ENCODE measurements around the gene PCSK7.

The PCSK7 gene

DNA sequence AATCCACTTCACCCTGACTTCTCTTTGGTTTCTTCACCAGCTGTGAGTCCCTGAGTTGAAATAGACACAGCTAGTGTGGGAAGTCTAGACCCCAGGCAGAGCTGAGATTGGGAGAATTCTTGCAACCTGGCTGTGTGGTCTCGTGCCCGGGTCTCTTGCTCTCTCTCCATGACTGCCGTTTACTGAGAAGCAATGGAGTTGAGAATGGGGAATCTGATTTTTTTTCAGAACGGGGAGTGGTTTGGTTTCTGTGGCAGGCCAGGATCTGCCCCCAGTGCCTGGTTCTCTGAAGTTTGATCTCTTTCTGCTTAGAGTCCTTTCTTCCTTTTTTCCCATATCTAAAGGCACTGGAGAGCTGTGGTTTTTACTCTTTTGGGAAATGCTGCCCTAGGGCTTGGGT lies 51.9 kb downstream of the PCSK7 start:
- Histone ChIP-seq H2AFZ (ENCODE audit: low read depth, low read length) (peak overlapping the region; percentile 94; the same call in 1 of the 2 replicates), H3K9ac (ENCODE audit: low read depth, low read length) (peak overlapping the region; percentile 60), H4K20me1 (ENCODE audit: insufficient read depth, low read length) (peaks cover 7% of the 10 kb centered on the region; the same call in 1 of the 2 replicates), H3K79me2 (ENCODE audit: insufficient read depth, low read length) (no peaks in the 10 kb centered on the region), H3K4me2 (ENCODE audit: insufficient read depth, low read length) (peak overlapping the region; percentile 95), H3K27me3 (ENCODE audit: insufficient read depth, low read length, poor library complexity) (no peaks in the 10 kb centered on the region), H3K36me3 (ENCODE audit: insufficient read depth, low read length) (peaks cover 14% of the 10 kb centered on the region), H3K9me3 (ENCODE audit: insufficient read depth, low read length, severe bottlenecking) (no peaks in the 10 kb centered on the region), H3K4me1 (ENCODE audit: insufficient read depth, low read length) (peaks cover 38% of the 10 kb centered on the region), H3K27ac (ENCODE audit: low read length) (peak overlapping the region; percentile 82), H3K4me3 (ENCODE audit: low read depth in 1 of 2, low read length in 2 of 2) (peak overlapping the region in 1 of 2 experiments; percentile 81; a peak in 3 of 4 replicates)
- DNase-seq (peak; percentile 45), ATAC-seq (ENCODE audit: insufficient read depth, low read depth) (peak; percentile 12)
- TF ChIP-seq EZH2 (IDR thresholded peaks at IDR 0.05; ENCODE audit: borderline replicate concordance, low read depth, low read length, severe bottlenecking): no peak
- TF ChIP-seq, protein P1, sequence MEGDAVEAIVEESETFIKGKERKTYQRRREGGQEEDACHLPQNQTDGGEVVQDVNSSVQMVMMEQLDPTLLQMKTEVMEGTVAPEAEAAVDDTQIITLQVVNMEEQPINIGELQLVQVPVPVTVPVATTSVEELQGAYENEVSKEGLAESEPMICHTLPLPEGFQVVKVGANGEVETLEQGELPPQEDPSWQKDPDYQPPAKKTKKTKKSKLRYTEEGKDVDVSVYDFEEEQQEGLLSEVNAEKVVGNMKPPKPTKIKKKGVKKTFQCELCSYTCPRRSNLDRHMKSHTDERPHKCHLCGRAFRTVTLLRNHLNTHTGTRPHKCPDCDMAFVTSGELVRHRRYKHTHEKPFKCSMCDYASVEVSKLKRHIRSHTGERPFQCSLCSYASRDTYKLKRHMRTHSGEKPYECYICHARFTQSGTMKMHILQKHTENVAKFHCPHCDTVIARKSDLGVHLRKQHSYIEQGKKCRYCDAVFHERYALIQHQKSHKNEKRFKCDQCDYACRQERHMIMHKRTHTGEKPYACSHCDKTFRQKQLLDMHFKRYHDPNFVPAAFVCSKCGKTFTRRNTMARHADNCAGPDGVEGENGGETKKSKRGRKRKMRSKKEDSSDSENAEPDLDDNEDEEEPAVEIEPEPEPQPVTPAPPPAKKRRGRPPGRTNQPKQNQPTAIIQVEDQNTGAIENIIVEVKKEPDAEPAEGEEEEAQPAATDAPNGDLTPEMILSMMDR (IDR thresholded peaks at IDR 0.05; ENCODE audit: borderline replicate concordance, extremely low read depth, low read length, poor library complexity, severe bottlenecking): no peak

DNA sequence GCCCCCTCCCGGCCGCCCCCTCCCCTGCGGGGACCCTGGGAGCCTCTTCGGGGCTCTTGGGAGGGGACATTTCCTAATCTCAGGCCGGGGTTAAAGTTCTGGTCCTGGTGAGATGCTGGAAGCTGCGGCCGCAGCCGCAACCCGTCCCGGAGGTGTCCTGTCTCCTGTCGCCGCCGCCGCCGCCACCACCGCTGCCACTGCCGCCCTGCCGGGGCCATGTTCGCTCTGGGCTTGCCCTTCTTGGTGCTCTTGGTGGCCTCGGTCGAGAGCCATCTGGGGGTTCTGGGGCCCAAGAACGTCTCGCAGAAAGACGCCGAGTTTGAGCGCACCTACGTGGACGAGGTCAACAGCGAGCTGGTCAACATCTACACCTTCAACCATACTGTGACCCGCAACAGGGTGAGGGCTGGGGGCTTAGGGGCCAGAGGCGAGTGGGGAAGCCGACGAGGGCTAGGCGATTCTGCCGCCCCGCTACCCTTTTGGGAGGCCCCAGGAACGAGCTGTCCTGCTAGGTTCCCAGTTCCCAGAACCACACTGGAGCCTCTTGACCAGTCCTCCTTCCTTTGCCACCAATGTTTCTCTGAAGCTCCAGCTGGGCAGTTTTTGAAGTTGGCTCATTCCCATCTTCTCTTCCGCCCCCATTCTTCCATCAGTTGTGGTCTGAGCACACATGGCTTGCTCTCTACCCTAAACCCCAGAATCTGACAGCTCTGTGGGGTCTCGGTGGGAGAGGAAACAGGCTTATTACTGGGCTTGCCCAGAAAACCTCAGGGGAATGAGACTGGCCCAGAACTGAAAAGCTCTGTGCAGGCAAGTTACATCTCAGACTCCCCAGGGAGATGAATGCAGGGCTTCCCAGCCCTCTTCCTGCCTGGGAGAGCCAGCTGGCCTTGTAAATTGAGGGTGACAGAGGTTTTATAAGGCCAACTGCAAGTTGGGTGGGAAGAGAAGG lies 52.5 kb downstream of the PCSK7 start:
- Histone ChIP-seq H3K79me2 (ENCODE audit: insufficient read depth, low read length) (no peaks in the 10 kb centered on the region), H3K27ac (ENCODE audit: low read length) (peak overlapping the region; percentile 82), H2AFZ (ENCODE audit: low read depth, low read length) (peak overlapping the region; percentile 94), H3K4me2 (ENCODE audit: insufficient read depth, low read length) (peak overlapping the region; percentile 95), H4K20me1 (ENCODE audit: insufficient read depth, low read length) (peaks cover 7% of the 10 kb centered on the region; the same call in 1 of the 2 replicates), H3K4me1 (ENCODE audit: insufficient read depth, low read length) (peaks cover 38% of the 10 kb centered on the region), H3K4me3 (ENCODE audit: low read depth in 1 of 2, low read length in 2 of 2) (peak overlapping the region; percentile 37 to 81), H3K9me3 (ENCODE audit: insufficient read depth, low read length, severe bottlenecking) (no peaks in the 10 kb centered on the region), H3K9ac (ENCODE audit: low read depth, low read length) (peak overlapping the region; percentile 60), H3K27me3 (ENCODE audit: insufficient read depth, low read length, poor library complexity) (no peaks in the 10 kb centered on the region), H3K36me3 (ENCODE audit: insufficient read depth, low read length) (peaks cover 14% of the 10 kb centered on the region)
- DNase-seq: peak; percentile 69
- no peak for TF ChIP-seq EZH2 (IDR thresholded peaks at IDR 0.05; ENCODE audit: borderline replicate concordance, low read depth, low read length, severe bottlenecking)
- ATAC-seq (ENCODE audit: insufficient read depth, low read depth): peak; percentile 36

DNA sequence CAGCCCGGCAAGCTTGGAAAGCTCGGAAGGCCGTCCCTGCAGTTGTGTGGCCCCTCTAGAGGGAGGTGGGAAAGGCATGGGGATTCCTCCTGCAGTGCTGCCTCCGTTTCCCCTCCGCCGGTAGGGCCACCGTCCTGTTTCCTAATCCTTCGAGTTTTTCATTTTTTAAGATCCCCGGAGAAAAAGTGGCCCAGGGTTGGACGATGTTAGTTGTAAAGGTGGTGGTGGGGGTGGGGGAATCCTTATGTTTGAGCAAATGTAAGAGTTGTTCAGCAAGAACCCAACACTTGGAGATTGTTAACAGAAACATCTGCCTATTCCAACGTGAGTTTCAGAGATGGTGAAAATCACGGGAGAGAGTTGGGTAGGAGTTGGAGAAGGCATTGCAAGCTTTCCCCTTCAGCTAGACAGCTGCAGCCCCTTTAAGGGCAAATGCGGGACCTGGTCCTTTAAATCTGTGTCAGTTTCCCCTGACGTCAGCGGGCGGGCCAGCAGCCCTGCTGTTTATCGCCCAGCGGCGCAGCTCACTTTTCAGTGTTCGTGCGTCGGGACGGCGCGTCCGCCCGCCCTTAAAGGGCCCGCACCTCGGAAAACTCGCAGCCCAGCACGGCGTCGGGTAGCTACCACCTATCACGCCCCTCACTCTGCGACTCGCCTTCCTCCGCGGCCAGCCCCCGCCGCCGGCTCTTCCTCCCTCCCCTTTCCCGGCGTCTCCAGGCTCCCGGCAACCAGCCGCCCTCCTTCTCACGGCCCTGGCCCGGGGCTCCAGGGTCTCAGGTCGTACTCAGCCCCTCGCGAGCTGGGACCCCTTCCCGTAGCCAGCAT lies 53.5 kb downstream of the PCSK7 start, which contains the start of gene SIDT2:
TSS of gene SIDT2 (plus strand) at position 534 of the 825 bp plus-strand sequence. CDS start 521 bp downstream, outside the sequence.
- Histone ChIP-seq H3K4me2 (ENCODE audit: insufficient read depth, low read length) (peak within 1 kb of the TSS; percentile 95), H3K9me3 (ENCODE audit: insufficient read depth, low read length, severe bottlenecking) (no peaks in the 10 kb centered on the region), H3K36me3 (ENCODE audit: insufficient read depth, low read length) (peaks cover 14% of the 10 kb centered on the region), H3K27ac (ENCODE audit: low read length) (peak within 1 kb of the TSS; percentile 86), H3K79me2 (ENCODE audit: insufficient read depth, low read length) (no peaks in the 10 kb centered on the region), H3K4me3 (ENCODE audit: low read depth in 1 of 2, low read length in 2 of 2) (peak within 1 kb of the TSS; percentile 37 to 81), H4K20me1 (ENCODE audit: insufficient read depth, low read length) (0 out of 2 replicates have a peak, but pooled peaks cover 7% of the 10 kb centered on the region), H3K9ac (ENCODE audit: low read depth, low read length) (peak within 1 kb of the TSS; percentile 60), H3K4me1 (ENCODE audit: insufficient read depth, low read length) (peaks cover 38% of the 10 kb centered on the region), H2AFZ (ENCODE audit: low read depth, low read length) (peak within 1 kb of the TSS; percentile 94), H3K27me3 (ENCODE audit: insufficient read depth, low read length, poor library complexity) (no peaks in the 10 kb centered on the region)
- ATAC-seq (ENCODE audit: insufficient read depth, low read depth) (peak; percentile 95), DNase-seq (peak; percentile 93)
- no peak for TF ChIP-seq EZH2 (IDR thresholded peaks at IDR 0.05; ENCODE audit: borderline replicate concordance, low read depth, low read length, severe bottlenecking)
- TF ChIP-seq, protein P1 (IDR thresholded peaks at IDR 0.05; ENCODE audit: borderline replicate concordance, extremely low read depth, low read length, poor library complexity, severe bottlenecking): no peak

All from DND-41 (cell line).